ENCODE data around the gene SFXN5.
A peak's percentile ranks its signal among the peaks of the same experiment; 100 is the strongest.

SFXN5 gene

GRCh38 chr2:72945450-72946019 is 126.0 kb downstream of the SFXN5 start:
- no peak for DNase-seq (ENCODE audit: low read depth)
- no peak overlapping the region for H3K4me3 ChIP-seq (ENCODE audit: control insufficient read depth, low read depth, low read length)
- no peak for TF ChIP-seq CTCF (conservative IDR thresholded peaks at IDR 0.05; ENCODE audit: control insufficient read depth, insufficient read depth, low read depth, low read length)

- no peak for DNase-seq (ENCODE audit: low read depth)
- no peak overlapping the region for H3K4me3 ChIP-seq (ENCODE audit: control insufficient read depth, low read depth, low read length)
- TF ChIP-seq CTCF (conservative IDR thresholded peaks at IDR 0.05; ENCODE audit: control insufficient read depth, insufficient read depth, low read depth, low read length), result no peak
Measured at GRCh38 chr2:72944804-72945449, 126.6 kb downstream of the SFXN5 start.

- H3K4me3 ChIP-seq (ENCODE audit: control insufficient read depth, low read depth, low read length), result no peak overlapping the region
- DNase-seq (ENCODE audit: low read depth), result no peak
- no peak for TF ChIP-seq CTCF (conservative IDR thresholded peaks at IDR 0.05; ENCODE audit: control insufficient read depth, insufficient read depth, low read depth, low read length)
Measured at GRCh38 chr2:72943540-72944395, 127.7 kb downstream of the SFXN5 start.

- TF ChIP-seq CTCF (conservative IDR thresholded peaks at IDR 0.05; ENCODE audit: control insufficient read depth, insufficient read depth, low read depth, low read length), result no peak
- DNase-seq (ENCODE audit: low read depth), result no peak
- no peak overlapping the region for H3K4me3 ChIP-seq (ENCODE audit: control insufficient read depth, low read depth, low read length)
Measured at GRCh38 chr2:72942881-72943418, 128.6 kb downstream of the SFXN5 start.

- no peak for DNase-seq (ENCODE audit: low read depth)
- H3K4me3 ChIP-seq (ENCODE audit: control insufficient read depth, low read depth, low read length), result no peak overlapping the region
- no peak for TF ChIP-seq CTCF (conservative IDR thresholded peaks at IDR 0.05; ENCODE audit: control insufficient read depth, insufficient read depth, low read depth, low read length)
Measured at GRCh38 chr2:72942293-72942692, 129.2 kb downstream of the SFXN5 start.

GRCh38 chr2:72940786-72941185 is 130.7 kb downstream of the SFXN5 start:
- TF ChIP-seq CTCF (conservative IDR thresholded peaks at IDR 0.05; ENCODE audit: control insufficient read depth, insufficient read depth, low read depth, low read length), result no peak
- peak; percentile 71 for DNase-seq (ENCODE audit: low read depth)
- no peak overlapping the region for H3K4me3 ChIP-seq (ENCODE audit: control insufficient read depth, low read depth, low read length)
